ENCODE results near the gene RASAL3.

RASAL3 gene

DNA sequence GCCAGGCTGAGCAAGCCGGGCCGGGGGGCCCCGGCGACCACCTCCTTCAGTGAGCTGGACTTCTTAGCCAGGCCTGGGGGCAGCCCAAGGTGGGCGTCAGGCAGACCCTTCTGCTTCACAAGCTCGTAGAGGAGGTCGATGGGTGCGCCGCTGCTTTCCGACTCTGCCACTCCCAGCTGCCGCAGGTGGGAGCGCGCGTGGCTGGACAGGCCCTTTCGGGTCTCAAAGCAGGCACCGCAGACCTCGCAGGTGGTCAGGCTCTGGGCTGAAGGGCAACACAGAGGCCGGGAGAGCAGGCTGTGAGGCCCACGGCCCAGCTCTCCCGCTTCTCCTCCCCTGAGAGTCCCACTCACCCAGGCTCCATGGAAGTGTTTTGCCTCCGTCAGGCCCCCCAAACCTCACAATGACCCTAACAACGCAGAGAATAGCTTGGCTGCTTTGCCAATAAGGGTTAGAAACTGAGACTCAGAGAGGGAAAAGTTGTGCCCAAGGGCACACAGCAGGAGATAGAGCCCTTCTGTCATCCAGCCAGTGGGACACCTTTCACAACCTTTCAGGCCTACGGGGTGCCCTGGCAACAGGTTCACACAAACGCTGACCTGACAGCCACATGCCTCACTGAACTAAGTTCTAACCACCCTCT lies 34.4 kb downstream of the RASAL3 start:
- DNase-seq (ENCODE audit: extremely low spot score), result no peak
- ChIA-PET CTCF (interaction anchor here (1.2 to 4.0 kb wide), 2 partner anchors 10 to 126 kb away, joined by 3 to 44 read pairs; partner anchors contain the start of gene AKAP8L), POLR2A (no interaction called here)
- TF ChIP-seq, protein P1, sequence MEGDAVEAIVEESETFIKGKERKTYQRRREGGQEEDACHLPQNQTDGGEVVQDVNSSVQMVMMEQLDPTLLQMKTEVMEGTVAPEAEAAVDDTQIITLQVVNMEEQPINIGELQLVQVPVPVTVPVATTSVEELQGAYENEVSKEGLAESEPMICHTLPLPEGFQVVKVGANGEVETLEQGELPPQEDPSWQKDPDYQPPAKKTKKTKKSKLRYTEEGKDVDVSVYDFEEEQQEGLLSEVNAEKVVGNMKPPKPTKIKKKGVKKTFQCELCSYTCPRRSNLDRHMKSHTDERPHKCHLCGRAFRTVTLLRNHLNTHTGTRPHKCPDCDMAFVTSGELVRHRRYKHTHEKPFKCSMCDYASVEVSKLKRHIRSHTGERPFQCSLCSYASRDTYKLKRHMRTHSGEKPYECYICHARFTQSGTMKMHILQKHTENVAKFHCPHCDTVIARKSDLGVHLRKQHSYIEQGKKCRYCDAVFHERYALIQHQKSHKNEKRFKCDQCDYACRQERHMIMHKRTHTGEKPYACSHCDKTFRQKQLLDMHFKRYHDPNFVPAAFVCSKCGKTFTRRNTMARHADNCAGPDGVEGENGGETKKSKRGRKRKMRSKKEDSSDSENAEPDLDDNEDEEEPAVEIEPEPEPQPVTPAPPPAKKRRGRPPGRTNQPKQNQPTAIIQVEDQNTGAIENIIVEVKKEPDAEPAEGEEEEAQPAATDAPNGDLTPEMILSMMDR (IDR thresholded peaks at IDR 0.05; ENCODE audit: control extremely low read depth, extremely low read depth, low read depth, missing control alignments), result no peak

DNA sequence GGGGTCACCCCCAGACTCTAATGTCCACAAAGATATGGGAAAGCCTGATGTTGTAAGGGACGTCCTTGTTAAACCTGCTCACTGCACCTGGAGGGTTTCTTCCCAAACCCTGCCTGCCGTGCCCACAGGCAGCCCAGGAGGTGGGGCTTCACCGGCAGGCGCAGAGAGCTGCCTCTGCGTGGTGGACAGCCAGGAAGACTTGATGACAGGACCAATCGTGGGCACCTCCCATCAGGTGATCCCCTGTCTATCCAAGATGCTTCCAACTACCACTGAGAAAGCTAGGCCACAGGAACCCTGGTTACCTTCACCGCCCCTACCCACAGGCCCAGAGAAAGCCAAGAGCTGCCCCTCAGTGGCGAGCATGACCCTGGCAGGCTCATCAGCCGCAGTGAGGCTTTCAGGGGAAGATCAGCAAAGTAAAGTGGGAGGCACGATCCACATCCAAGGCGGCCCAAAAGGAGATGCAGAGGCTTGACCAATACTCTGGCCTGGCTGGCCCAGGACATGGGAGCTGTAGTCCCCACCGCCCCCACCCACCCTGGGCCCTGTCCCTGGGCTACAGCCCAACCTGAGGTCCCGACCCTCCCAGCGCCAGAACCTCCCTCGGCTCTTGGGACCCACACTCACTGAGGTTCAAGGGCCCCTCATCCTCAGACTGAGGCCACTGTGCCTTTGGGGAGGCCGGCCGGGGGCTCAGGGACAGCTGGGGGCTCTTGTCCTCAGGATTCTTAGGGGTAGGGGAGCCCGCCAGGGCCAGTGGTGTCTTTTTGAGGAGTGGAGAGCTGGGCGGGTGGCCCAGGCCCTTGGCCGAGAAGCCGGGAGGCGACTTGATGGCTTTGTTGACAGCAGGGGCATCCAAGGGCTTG lies 35.2 kb downstream of the RASAL3 start:
- TF ChIP-seq, protein P1 (IDR thresholded peaks at IDR 0.05; ENCODE audit: control extremely low read depth, extremely low read depth, low read depth, missing control alignments), result no peak
- no peak for DNase-seq (ENCODE audit: extremely low spot score)
- POLR2A ChIA-PET, result no interaction called here
- CTCF ChIA-PET, result interaction anchor here (1.2 to 4.0 kb wide), 2 partner anchors 9 to 126 kb away, joined by 3 to 44 read pairs; partner anchors contain the start of gene AKAP8L

DNA sequence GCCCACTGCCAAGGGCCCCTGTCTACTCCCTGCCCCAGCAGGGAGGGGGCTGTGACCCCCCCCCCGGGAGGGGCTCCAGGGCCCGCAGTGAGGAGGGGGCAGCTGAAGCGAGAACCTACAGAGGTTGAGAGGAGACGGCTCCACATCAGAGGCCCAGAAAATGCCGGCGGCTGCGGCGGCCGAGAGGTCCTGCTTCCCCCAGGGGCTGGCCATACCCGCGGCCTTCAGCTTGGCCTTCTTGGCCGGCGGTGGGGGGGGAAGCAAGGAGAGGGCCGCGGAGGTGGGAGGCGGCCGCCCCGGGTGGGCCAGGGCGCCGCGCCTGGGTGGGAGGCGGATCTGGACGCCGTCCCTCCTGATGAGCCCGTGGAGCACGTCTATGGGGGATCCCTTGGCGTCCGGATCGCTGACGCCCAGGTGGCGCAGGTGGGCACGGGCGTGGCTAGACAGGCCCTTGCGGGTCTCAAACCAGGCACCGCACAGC lies 36.3 kb downstream of the RASAL3 start:
- DNase-seq (ENCODE audit: extremely low spot score), result no peak
- ChIA-PET CTCF (interaction anchor here (4.0 kb wide), 1 partner anchor 8 kb away, joined by 44 read pairs; the partner anchor contains the start of gene AKAP8L), POLR2A (interaction anchor here (0.6 kb wide), 1 partner anchor 9 kb away, joined by 5 read pairs; no protein-coding TSS in a partner anchor)
- TF ChIP-seq, protein P1 (IDR thresholded peaks at IDR 0.05; ENCODE audit: control extremely low read depth, extremely low read depth, low read depth, missing control alignments), result no peak

DNA sequence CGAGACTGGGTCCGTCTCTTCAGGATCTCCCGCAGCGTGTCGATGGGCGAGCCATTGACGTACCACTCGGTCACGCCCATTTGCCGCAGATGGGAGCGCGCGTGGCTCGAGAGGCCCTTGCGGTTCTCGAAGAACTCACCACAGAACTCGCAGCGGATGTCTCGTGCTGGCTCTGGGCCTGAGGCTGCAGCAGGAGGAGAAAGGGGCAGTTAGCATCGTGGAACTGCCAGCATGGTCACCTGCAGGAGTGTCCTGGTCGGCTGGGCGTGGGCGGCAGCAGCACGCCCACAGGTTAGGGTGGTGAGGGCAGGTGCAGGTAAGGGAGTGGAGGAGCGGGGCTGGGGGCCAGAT lies 37.0 kb downstream of the RASAL3 start:
- CTCF ChIA-PET, result no interaction called here
- POLR2A ChIA-PET, result no interaction called here
- TF ChIP-seq, protein P1 (IDR thresholded peaks at IDR 0.05; ENCODE audit: control extremely low read depth, extremely low read depth, low read depth, missing control alignments), result no peak
- no peak for DNase-seq (ENCODE audit: extremely low spot score)

DNA sequence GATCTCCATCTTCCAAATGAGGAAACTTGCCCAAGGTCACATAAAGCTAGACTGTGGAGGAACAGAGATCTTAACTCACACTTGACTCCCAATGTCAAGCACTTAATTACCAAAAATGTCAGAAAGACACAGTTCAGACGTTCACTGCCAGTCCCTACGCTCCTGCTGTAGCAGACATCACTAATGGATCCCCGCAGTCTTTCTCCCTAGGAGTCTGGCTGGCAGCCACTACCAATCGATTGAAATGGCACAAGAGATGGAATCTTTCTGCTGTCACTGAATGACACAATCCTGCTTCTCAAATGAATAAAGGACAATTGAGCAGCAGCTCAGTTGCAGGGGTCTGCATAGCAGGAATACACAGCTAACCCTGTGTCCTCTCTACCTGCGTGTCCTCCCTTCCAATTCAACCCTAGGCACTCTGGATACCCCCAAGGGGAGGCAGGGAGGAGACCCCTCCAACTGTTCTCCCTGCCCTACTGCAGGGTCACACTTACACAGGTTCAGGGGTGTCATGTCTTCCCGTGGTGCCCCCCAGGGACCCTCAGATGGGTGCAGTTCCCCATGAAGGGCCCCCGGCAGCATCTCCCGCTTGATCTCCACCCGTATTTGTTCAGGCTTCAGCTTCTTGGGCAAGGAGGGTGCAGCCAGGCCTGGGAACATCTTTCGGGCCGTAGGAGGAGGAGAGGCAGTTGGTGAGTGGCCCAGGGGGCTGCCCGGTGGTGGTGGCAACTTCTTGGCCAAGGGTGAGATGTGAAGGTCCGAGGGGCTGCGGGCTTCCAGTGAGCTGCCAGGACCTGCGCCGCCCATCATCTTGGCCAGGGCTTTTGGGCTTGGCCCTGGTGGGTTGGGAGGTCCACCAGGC lies 37.6 kb downstream of the RASAL3 start:
- CTCF ChIA-PET, result interaction anchor here (0.7 kb wide), 1 partner anchor 10 kb away, joined by 3 read pairs; no protein-coding TSS in a partner anchor
- POLR2A ChIA-PET, result no interaction called here
- TF ChIP-seq, protein P1 (IDR thresholded peaks at IDR 0.05; ENCODE audit: control extremely low read depth, extremely low read depth, low read depth, missing control alignments), result no peak
- no peak for DNase-seq (ENCODE audit: extremely low spot score)
